GM19328 (cell line): ENCODE results near the gene FOXN4.

ENCODE experiments used
- ATAC-seq: cut with Tn5 transposase; IDR thresholded peaks from one replicate; pipeline ENCODE4 v1.9.1; 2021; ENCODE audit warnings: mild to moderate bottlenecking, moderate library complexity; ENCODE audit not compliant: unreplicated experiment

FOXN4 gene

DNA sequence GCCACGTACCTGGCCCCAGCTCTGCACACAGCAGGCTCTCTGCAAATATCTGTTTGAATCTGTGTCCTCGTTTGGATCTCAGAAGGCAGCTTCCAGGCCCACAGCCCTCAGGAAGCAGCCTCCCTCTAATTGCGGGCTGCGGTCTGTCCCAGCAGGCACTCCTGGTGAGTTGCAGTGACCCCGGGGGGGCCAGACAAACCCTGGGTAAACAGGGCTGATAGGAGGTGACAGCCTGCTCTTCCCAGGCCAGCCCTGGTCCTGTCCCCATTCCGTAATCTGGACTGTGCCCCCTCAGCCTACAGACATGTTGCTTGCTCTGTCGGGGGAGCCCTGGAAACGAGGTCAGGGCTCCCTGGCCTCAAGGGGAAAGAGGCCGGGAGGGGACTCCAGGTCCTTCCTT, 2.0 kb downstream of the FOXN4 start:
- no peak for ATAC-seq

DNA sequence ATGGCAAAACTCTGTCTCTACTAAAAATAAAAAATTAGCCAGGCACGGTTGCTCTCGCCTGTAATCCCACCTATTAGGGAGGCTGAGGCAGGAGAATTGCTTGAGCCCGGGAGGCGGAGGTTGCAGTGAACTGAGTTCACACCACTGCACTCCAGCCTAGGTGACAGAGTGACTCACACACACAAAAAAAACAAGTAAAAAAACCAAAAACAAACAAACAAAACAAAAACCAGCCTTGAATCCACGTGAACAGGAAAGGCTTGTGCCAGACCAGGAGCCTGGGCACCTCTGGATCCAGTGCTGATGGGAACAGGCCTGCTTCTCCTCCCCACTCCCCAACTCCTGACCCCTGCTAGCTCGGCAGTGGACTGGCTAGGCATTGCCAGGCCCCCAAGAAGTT, 3.5 kb downstream of the FOXN4 start:
- no peak for ATAC-seq

DNA sequence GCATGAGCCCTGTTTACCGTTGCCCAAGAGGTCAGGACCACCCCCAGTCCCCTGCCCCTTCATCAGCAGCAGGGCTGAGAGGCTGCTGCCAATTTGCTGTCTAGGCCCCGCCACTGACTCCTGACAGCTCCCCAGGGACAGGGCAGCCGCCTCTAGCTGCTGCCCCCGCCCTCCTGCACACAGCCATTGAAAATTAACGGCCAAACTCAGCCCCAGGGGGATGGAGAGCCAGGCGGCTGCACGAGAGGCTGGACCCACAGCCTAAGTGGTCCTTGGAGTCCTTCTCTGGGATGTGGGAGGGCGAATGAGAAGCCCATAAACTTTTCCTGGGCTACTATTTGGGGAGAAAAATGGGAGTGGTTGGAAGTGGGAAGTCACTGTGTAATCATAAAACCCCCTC, 4.6 kb downstream of the FOXN4 start:
- no peak for ATAC-seq

- ATAC-seq = no peak
Measured at GRCh38 chr12:109302770-109303169, 6.3 kb downstream of the FOXN4 start.

DNA sequence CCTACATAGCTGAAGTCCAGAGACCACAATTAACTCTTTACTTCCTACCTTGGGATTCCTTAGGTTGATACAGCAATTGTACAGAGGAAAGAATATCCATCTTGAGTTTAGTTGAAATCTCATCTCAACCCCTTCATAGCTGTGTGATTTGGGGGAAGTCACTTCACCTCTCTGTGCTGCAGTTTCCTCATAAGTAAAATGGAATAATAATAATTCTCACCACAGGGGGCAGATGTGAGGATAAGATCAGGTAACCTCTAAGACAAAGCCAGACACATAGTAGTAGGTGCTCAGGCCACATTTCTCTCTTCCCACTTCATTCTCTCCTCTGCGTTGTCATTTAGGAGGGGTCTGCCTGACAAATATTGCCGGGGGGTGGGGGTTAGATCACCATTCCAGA, 6.7 kb downstream of the FOXN4 start:
- no peak for ATAC-seq

DNA sequence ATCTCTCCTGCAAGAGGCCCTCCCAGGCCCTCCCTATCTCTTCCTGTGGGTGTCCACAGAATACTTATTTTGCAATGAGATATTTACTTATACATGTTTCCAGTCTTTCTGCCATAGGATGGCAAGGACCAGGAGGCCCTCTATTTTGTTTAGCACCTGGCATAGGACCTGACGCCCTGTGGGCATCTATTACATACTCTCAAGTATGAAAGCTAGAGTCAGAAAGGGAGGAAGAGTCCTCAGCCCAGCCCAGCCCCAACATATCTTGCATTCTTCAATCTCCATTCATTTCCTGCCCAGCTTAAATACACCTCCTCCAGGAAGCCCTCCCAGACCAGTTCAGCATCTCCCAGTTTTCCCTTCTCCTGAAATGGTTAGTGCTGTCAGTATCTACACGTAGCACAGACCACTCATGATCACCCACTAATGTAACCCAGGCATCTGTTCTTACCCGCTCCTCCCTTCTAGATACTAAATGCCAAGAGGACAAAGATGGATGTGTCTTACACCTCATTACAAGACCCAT, 7.4 kb downstream of the FOXN4 start:
- ATAC-seq = no peak

GRCh38 chr12:109299849-109300248, 9.2 kb downstream of the FOXN4 start:
- no peak for ATAC-seq

DNA sequence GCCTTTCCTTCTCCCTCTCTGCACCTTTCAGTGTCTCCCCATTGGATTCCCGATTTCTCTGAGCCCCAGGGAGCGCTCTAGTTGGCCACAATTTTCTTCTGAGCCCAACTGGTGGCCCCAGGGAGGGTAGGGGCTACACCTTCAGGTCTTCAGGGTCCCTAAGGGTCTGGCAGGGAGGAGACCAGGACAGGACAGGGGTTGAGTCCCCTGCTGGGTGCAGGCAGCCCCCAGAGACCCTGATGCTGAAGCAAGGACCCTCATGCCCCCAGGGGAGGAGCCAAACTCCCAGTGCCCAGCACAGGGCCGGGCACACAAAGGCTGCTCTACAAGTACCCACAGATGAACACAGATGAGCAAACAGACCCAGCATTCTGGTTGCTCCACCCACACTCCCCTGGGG, 12.7 kb downstream of the FOXN4 start:
- no peak for ATAC-seq

- no peak for ATAC-seq
Measured at GRCh38 chr12:109295764-109296425, 13.2 kb downstream of the FOXN4 start.

- ATAC-seq = no peak
Measured at GRCh38 chr12:109294286-109294796, 14.7 kb downstream of the FOXN4 start.

DNA sequence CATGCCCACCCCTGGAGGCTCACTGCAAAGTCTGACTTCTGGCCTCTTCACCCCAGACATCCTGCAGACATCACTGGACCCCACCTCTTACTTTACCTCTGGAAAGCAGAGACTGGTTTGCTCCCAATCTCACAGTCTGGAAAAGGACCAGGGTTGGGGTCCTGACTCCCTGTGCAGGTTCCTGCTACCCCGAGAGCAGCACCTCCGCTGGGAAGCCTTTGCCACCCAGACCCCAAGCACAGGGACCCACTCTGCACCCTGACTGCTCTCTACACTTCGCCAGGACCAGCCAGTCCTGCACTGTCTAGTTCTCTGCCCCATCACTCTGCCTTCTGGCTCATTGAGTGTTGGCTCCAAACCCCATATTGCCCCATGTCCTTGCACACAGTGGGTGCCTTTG, 16.0 kb downstream of the FOXN4 start:
- ATAC-seq = no peak

DNA sequence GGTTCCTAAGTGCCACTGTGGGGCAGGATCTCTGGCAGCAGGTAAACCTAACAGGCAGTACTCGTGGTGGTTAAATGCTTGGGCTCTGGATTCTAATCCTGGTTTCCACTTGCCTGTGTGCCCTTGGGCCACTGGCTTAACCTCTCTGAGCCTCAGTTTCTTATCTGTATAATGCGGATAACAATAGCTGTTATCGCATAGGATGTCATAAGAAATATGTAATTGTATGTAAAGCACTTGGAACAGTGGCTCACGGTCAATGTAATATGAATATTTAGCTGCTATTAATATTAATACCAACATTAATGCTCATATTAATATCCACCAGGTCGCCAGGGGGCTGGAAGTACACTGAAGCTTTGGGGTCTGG, 16.8 kb downstream of the FOXN4 start:
- no peak for ATAC-seq

- no peak for ATAC-seq
Measured at GRCh38 chr12:109291521-109292341, 17.4 kb downstream of the FOXN4 start.

DNA sequence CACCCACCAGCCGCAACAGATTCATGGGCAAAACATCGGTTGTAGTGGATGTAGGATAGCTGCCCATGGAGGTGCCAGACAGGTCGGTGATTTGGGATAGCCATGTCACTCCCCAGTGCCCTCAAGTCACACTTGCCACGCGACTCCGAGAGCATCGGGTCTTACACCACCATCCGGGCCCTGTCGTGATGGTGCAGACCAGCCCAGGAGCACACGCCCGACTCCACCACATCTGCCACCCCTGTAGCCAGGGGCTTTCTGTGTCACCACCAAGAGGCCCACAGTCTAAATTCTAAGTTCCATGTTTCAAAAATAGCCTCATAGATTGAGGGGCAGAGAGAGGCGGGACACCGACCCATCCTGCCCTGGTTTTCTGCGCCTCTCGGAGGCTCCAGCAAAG, 18.0 kb downstream of the FOXN4 start:
- ATAC-seq = no peak

DNA sequence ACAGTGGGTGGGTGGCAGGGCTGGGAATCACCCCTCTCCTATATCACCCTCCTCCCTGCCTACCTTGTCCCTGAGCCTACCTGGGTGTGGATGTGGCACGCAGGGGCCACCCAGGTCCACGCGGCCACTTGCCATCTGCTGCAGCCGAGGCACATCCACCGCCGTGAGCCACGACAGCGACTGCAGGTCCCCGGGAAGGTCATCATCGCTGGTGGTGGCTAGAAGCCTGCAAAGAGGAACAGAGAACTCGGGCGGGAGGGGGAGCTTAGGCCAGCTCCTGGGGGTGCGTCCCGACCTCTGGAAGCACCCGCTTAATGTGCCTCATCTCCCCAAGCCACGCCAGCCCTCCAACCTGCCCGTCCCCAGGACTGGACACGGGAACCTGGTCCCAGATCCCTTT, 19.0 kb downstream of the FOXN4 start:
- no peak for ATAC-seq

GRCh38 chr12:109289551-109289950, 19.5 kb downstream of the FOXN4 start:
- ATAC-seq = no peak

- no peak for ATAC-seq
Measured at GRCh38 chr12:109289004-109289403, 20.1 kb downstream of the FOXN4 start.

DNA sequence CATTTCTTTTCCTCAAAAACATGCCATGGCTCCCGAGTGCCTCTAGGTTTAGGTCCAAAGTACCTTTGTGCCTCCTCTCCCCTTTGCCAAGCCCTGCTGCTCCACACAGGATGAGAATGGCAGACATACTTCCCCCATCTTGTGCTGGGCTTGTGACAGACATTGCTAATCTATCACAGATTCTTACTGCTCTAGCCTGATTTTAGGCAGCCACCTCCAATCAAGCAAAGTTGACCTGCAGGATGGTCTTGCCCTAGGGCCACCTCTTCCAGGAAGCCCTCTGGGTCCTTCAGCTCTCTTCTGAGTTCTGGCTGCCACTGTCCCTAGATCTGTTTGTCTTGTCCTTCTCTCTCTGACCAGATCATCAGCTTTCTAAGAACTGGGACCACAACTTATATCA, 20.5 kb downstream of the FOXN4 start:
- ATAC-seq = no peak

DNA sequence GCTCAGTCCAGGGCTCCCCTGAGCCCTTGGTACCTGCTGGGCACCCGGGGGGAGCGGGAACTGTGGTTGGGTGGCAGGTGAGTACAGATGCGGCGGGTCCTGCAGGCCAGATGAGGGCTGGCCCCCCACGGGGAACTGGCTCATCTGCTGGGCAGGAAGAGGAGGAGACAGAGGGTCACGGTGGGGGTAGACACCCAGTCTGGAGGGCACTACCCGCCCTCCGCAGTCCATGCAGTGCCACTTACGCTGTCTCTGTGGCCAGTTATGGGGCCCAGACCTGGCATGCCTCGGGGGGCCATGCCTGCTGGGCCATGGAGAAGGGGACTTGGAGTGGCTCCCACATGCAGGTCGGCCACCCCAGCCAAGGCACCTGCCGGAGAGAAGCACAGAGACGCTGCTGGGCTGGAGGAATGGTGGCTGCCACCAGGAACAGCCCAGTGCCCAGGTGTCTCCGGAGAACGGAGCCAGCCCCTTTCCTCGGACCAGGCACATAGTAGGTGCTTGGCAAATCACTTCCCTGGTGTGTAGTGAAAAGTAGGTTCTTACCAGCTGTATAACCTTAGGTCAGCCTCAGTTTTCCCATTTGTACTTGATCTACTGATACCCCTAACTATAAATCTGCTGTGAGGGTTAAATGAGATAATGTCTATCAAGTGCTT, 21.1 kb downstream of the FOXN4 start:
- ATAC-seq = no peak

DNA sequence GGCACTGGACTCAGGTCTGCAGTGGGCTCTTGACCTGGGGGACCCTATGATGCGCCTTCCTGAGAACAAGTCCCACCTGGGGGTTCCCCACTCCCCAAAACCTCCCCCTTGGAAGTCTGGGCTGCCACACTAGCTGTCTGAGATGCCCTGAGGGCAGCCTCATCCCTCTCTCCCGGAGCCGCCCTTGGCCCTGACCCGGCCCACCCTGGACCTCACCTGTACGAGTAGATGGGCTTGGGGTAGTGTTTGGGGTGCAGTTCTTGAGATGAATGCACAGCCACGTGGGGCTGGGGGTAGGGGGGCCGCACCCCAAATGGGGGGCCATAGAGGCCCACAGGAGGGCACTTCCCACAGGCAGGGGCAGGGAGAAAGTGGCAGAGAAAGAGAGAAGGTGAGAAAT, 21.9 kb downstream of the FOXN4 start:
- ATAC-seq = no peak

- ATAC-seq = no peak
Measured at GRCh38 chr12:109286652-109287051, 22.4 kb downstream of the FOXN4 start.

DNA sequence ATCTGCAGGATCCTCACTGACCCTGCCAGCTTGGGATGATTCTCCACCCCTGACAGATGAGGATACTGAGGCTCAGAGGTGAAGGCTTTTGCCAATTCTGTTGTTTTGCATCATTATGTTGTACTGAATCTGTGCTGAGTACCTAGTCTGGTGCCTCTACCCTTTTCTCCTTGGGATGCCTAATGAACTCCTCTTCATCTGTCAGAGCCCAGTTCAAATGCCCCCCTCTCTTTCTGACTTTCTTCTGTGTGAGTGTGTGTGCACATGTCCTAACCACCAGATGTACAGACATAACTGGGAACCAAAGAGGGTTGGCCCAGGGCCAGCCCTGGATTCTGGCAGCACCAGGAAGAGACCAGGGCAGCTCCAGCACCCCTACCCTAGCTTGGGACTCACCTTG, 22.8 kb downstream of the FOXN4 start:
- ATAC-seq = no peak
